Naive B cell (primary cell): Measurements from ENCODE around the gene ACSF3. TPM values are rescaled to one million over a fixed set of nuclear protein-coding genes. Genes with fewer than 3 reads are reported as not detected.

Experiments
- ATAC-seq, 2 donors: fragments of 150-1000 bp; cut with Tn5 transposase; 2 replicates each; pipeline ENCODE4 v1.10.0; 2021; ENCODE audit warnings: low read depth in 2 of 2, mild to moderate bottlenecking in 2 of 2, moderate library complexity in 2 of 2
- DNase-seq: peaks from one replicate; pipeline ENCODE4 v3.0.0; 2022
- H3K27ac Mint-ChIP-seq, 6 donors: one replicate each; pipeline ENCODE4 v1.8.0; 2020 to 2022; ENCODE audit warnings: mild to moderate bottlenecking in 6 of 6, mixed read lengths in 6 of 6, moderate library complexity in 5 of 6, inconsistent platforms in 2 of 6
- H3K27me3 Mint-ChIP-seq, 3 donors: one replicate each; pipeline ENCODE4 v1.8.0; 2021 to 2022; ENCODE audit warnings: mixed read lengths in 3 of 3, mild to moderate bottlenecking in 1 of 3
- H3K36me3 Mint-ChIP-seq, 2 donors: one replicate each; pipeline ENCODE4 v1.8.0; 2020 to 2022; ENCODE audit warnings: mixed read lengths in 2 of 2, inconsistent platforms in 1 of 2, mild to moderate bottlenecking in 1 of 2
- H3K4me1 Mint-ChIP-seq, 3 donors: one replicate each; pipeline ENCODE4 v1.8.0; 2020 to 2022; ENCODE audit warnings: mixed read lengths in 3 of 3, inconsistent platforms in 1 of 3, mild to moderate bottlenecking in 1 of 3, moderate library complexity in 1 of 3
- H3K4me3 Mint-ChIP-seq, 8 donors: one replicate each; pipeline ENCODE4 v1.8.0; 2020 to 2022; ENCODE audit warnings: mild to moderate bottlenecking in 8 of 8, mixed read lengths in 8 of 8, moderate library complexity in 8 of 8, inconsistent platforms in 2 of 8
- H3K9me3 Mint-ChIP-seq, 7 donors: one replicate each; pipeline ENCODE4 v1.8.0; 2020 to 2022; ENCODE audit warnings: mixed read lengths in 7 of 7, mild to moderate bottlenecking in 5 of 7, inconsistent platforms in 2 of 7, moderate library complexity in 1 of 7
- polyA plus RNA-seq, 6 donors: library from polyadenylated mRNA; unstranded; fragments of 300-500 nt; fragmentation: Illumina TruSeq; gene quantifications; one replicate each; pipeline ENCODE4 v1.2.3, GENCODE V29; 2021; ENCODE audit warnings: low read depth in 6 of 6

Gene ACSF3
- polyA plus RNA-seq, 6 donors from 2014 or later: 30.0 to 43.6 (median 33.9) TPM

DNA sequence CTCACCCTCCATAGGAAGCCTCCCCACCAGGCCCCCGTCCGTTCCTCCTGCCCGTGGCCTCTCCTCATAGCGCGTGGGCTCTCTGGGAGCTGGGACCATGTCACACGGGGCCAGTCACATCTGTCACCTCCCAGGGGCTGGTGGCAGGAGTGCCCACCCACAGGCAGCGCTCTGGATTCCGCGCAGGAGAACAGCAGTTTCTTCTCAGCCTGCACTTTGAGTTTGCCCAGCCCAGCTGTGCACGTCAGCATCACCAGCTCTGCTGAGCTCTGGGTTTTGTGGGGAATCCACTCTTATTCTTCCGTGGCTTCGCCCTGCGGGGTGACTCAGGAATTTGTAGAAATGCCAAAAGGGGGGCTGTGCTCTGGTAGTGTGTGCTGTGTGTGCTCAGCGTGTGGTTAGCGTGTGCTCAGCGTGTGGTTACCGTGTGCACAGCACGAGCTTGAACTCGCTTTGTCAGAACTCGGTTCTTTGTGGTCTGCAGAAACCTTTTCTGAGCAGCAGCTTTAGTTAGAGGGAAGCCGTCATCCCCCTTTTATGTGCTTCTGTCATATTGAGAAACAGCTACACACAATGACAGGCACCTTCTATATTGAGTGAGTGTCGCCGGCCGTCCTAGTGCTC lies 3.2 kb downstream of the ACSF3 start:
- peak overlapping the region; percentile 42 to 96 (median 75) for H3K4me3 Mint-ChIP-seq

DNA sequence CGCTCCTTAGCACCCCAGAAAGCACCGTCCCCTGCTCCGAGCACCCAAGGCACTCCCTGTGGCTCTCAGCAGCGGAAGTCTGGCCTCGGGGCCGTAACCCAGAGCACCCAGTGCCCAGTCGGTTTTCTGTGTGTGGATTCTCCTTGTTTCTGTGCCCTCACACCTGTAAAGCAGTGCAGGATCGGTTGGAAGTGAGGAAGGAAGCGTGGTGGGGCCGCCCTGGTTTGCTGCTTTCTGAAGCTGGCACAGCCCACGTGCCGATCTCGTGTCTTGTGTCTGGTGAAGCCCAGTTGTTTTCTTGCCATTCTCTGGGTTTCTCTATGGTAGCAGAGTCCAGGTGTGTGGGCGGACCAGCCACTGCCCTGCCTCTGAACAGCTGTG lies 3.7 kb downstream of the ACSF3 start:
- Mint-ChIP-seq H3K36me3 (peaks cover 5 to 8% of the 10 kb centered on the region in 2 donors), H3K27me3 (peaks cover 0 to 1% (median 0%) of the 10 kb centered on the region in 3 donors), H3K9me3 (no peaks in the 10 kb centered on the region), H3K27ac (peak overlapping the region; percentile 30 to 97 (median 94)), H3K4me1 (peaks cover 46 to 65% (median 54%) of the 10 kb centered on the region in 3 donors), H3K4me3 (peak overlapping the region; percentile 42 to 91 (median 75))
- ATAC-seq (no peak), DNase-seq (no peak)

More for the DNA sequence above, 3.2 kb downstream of the ACSF3 start:
- Mint-ChIP-seq H3K27ac (peak overlapping the region in 5 of 6 donors; percentile 30 to 96 (median 90)), H3K4me1 (peaks cover 46 to 68% (median 54%) of the 10 kb centered on the region in 3 donors), H3K36me3 (peaks cover 5 to 8% of the 10 kb centered on the region in 2 donors), H3K27me3 (peaks cover 0 to 6% (median 5%) of the 10 kb centered on the region in 3 donors), H3K9me3 (no peaks in the 10 kb centered on the region)
- no peak for ATAC-seq
- no peak for DNase-seq

DNA sequence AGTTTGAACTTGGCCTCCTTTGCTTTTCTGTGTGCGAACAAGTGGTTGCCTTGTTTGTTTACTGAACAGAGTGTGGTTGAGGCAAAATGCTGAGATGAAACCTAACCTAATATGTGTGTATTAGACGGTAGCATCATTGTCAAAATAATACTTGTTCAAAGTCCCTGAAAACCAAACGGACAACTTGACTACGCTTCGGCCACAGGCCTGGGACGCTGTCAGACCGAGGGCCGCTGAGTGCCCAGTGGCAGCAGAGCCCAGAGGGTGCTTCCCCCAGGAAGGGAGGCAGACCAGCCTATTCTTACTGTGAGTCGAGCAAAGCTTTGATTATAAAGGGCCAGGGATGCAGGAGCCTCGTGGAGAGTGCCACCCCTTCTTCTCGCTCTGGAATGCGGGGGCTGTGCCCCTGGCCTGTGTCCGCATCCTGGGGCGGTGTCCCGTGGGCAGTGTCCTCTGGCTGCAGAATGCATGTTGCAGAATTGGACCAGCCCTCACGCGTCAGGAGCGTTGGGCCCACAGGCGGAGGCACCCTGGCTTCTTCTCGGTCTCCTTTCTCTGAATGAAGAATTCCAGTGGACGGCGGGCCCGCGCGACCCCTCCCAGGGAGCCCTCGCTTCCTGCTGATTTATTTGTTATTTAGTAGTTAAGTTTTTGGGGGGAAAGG lies 5.2 kb downstream of the ACSF3 start:
- peak overlapping the region; percentile 43 to 91 (median 76) for H3K4me3 Mint-ChIP-seq
- DNase-seq: no peak
- ATAC-seq: no peak
- H3K27me3 Mint-ChIP-seq: no peaks in the 10 kb centered on the region
- peaks cover 46 to 62% (median 54%) of the 10 kb centered on the region in 3 donors for H3K4me1 Mint-ChIP-seq
- peak overlapping the region in 5 of 6 donors; percentile 90 to 97 (median 95) for H3K27ac Mint-ChIP-seq
- peaks cover 13 to 17% of the 10 kb centered on the region in 2 donors for H3K36me3 Mint-ChIP-seq
- H3K9me3 Mint-ChIP-seq: no peaks in the 10 kb centered on the region

DNA sequence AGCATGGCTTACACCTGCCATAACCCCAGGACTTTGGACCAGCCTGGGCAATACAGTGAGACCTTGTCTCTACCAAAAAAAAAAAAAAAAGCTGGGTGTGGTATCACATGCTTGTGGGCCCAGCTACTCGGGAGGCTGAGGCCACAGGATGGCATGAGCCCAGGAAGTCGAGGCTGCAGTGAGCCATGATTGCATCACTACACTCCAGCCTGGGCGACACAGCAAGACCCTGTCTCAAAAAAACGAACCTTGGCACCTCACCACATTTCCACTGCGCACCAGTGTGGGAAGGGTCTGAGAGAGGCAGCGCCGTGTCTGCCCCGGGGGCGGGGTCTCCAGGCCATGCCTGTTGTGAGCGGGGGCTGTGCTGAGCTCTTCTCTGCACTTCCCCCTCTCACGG lies 6.3 kb downstream of the ACSF3 start:
- Mint-ChIP-seq H3K27me3 (no peaks in the 10 kb centered on the region), H3K4me3 (no peak overlapping the region), H3K4me1 (peaks cover 37 to 54% (median 44%) of the 10 kb centered on the region in 3 donors), H3K36me3 (peaks cover 13 to 20% of the 10 kb centered on the region in 2 donors), H3K9me3 (no peaks in the 10 kb centered on the region), H3K27ac (peak overlapping the region in 3 of 6 donors; percentile 49 to 90 (median 78))
- DNase-seq (no peak), ATAC-seq (no peak)

DNA sequence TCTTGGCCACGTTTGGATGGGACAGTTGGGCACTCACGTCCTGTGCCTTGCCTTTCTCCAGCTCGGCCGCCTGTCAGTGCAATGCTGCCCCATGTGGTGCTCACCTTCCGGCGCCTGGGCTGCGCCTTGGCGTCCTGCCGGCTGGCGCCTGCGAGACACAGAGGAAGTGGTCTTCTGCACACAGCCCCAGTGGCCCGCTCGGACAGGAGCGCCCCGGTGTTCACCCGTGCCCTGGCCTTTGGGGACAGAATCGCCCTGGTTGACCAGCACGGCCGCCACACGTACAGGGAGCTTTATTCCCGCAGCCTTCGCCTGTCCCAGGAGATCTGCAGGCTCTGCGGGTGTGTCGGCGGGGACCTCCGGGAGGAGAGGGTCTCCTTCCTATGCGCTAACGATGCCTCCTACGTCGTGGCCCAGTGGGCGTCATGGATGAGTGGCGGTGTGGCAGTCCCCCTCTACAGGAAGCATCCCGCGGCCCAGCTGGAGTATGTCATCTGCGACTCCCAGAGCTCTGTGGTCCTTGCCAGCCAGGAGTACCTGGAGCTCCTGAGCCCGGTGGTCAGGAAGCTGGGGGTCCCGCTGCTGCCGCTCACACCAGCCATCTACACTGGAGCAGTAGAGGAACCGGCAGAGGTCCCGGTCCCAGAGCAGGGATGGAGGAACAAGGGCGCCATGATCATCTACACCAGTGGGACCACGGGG lies 7.1 kb downstream of the ACSF3 start:
- ATAC-seq: no peak

DNA sequence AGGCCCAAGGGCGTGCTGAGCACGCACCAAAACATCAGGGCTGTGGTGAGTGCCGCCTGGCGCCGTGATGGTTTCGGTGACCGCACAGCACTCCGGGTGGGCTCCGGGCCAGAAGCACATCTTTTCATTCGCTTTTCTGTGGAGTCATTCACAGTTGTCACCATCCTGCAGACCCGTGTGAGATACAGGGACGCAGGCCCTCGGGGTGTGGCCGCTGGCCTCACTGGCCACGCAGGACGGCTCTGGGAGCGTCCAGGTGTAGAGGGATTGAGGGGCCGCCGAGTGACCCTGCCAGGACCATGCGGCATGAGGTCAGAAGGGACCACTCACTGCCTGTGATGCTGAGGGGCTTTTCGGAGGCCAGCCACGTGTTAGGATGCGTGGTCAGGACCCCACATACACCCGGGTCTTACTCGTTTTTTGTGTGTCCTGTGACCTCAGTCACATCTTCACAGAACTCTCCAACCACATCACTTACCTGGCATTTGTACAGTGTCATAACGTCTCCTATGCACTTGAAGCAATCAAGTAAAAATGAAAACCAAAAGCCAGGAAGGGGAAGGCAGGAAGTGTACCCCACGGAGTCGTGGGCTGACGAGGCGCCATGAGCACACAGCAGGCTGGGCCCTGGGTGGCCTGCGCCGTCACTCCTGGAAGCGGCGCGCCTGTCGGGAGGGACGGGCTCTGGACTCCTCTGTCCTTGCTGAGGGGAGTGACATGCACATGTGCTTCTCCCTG lies 7.8 kb downstream of the ACSF3 start:
- Mint-ChIP-seq H3K36me3 (peaks cover 13 to 27% of the 10 kb centered on the region in 2 donors), H3K27ac (no peak overlapping the region), H3K4me1 (peaks cover 27 to 39% (median 32%) of the 10 kb centered on the region in 3 donors), H3K4me3 (peak overlapping the region in 1 of 8 donors; percentile 47), H3K9me3 (no peaks in the 10 kb centered on the region), H3K27me3 (no peaks in the 10 kb centered on the region)
- DNase-seq: no peak
- no peak for ATAC-seq

More for the DNA sequence above, 7.1 kb downstream of the ACSF3 start:
- Mint-ChIP-seq H3K4me1 (peaks cover 33 to 47% (median 39%) of the 10 kb centered on the region in 3 donors), H3K9me3 (no peaks in the 10 kb centered on the region), H3K27me3 (no peaks in the 10 kb centered on the region), H3K36me3 (peaks cover 13 to 25% of the 10 kb centered on the region in 2 donors), H3K27ac (no peak overlapping the region), H3K4me3 (peak overlapping the region in 3 of 8 donors; percentile 6 to 47 (median 31))
- no peak for DNase-seq

DNA sequence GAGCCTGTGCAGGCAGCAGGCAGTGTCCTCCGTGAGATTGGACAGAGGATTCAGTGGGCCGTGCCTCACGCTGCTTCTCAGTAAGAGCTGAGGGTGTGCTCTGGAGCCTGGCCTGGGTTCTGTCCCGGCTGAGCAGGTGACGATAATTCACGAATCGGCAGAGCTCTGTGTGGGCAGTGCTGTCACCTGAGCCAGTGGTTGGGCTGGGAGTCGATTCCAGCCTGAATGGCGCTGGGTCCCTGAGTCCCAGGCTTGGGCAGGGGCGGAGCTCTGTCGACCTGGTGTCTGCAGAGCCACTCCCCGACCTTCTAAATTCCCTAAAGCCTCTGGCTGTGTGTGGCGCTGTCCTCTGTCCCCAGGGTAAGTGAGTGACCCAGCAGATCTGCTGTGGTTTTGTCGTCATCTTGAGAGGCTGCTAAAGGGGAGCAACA lies 8.4 kb downstream of the ACSF3 start:
- peaks cover 24 to 34% (median 26%) of the 10 kb centered on the region in 3 donors for H3K4me1 Mint-ChIP-seq

DNA sequence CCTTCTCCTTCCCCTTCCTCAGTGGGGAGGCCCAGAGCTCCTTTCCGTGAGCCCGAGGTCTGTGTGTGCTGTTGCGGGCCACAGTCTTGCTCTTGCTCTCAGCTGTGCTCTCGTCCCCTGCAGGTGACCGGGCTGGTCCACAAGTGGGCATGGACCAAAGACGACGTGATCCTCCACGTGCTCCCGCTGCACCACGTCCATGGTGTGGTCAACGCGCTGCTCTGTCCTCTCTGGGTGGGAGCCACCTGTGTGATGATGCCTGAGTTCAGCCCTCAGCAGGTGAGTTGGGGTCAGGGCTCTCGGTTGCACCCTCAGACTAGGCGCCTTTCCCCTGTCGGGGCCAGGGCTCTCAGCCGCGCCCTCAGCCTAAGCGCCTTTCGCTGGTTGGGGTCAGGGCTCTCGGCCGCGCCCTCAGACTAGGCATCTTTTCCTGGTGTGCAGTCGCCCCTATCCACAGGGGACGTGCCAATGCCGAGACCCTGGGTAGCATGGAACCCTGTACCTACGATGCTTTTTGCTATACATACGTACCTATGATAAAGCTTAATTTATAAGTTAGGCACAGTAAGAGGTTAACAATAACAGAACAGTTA lies 8.9 kb downstream of the ACSF3 start:
- Mint-ChIP-seq H3K4me3 (peak overlapping the region in 1 of 8 donors; percentile 63), H3K27me3 (no peaks in the 10 kb centered on the region), H3K27ac (peak overlapping the region in 1 of 6 donors; percentile 33), H3K9me3 (no peaks in the 10 kb centered on the region), H3K36me3 (peaks cover 15 to 38% of the 10 kb centered on the region in 2 donors), H3K4me1 (peaks cover 24 to 28% (median 25%) of the 10 kb centered on the region in 3 donors)
- no peak for ATAC-seq
- no peak for DNase-seq

More for the DNA sequence above, 8.4 kb downstream of the ACSF3 start:
- peaks cover 13 to 33% of the 10 kb centered on the region in 2 donors for H3K36me3 Mint-ChIP-seq
- ATAC-seq (no peak), DNase-seq (no peak)
- no peak overlapping the region for H3K27ac Mint-ChIP-seq
- H3K9me3 Mint-ChIP-seq: no peaks in the 10 kb centered on the region
- H3K27me3 Mint-ChIP-seq: no peaks in the 10 kb centered on the region
- no peak overlapping the region for H3K4me3 Mint-ChIP-seq

DNA sequence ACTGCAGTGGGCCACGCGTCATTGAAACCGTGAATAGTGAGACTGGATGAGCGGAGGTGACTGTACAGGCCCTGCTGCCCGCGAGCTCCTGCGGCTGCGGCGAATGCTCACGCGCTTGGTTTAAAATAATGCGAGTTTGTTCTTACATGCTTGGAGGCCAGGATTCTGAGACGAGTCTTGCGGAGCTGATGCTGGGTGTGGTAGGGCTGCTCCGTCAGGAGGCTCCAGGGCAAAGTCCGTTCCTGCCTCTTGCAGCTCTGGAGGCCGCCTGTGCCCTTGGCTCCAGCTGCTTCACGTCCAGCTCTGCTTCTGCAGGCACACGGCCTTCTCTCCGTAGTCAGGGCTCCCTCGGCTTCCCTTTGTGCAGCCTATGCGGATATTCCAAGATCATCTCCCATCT lies 9.5 kb downstream of the ACSF3 start:
- H3K36me3 Mint-ChIP-seq: peaks cover 18 to 44% of the 10 kb centered on the region in 2 donors
- no peaks in the 10 kb centered on the region for H3K27me3 Mint-ChIP-seq
- no peaks in the 10 kb centered on the region for H3K9me3 Mint-ChIP-seq
- no peak overlapping the region for H3K4me3 Mint-ChIP-seq
- H3K27ac Mint-ChIP-seq: peak overlapping the region in 1 of 6 donors; percentile 79
- no peak for DNase-seq
- no peak for ATAC-seq
- peaks cover 23 to 24% (median 23%) of the 10 kb centered on the region in 3 donors for H3K4me1 Mint-ChIP-seq

DNA sequence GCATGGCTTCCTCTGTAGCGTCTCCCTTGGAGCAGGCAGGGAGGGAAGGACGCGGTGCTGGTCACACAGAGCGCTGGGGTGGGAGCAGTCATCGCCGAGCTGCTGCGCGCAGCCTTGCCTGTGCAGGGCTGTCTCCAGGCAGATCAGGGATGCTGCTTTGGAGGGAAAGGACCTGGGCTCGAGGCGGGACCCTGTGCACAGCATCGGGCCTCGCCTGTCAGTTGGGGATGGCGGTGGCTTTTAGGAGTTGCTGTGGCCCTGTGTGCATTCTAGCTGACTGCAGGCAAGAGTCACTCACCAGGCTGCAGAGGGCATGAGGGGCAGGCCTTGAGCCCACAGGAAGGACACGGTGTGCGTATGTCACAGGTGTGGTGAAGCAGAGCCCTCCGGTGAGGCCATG lies 10.1 kb downstream of the ACSF3 start:
- H3K27me3 Mint-ChIP-seq: no peaks in the 10 kb centered on the region
- H3K27ac Mint-ChIP-seq: peak overlapping the region in 1 of 6 donors; percentile 64
- peaks cover 18 to 50% of the 10 kb centered on the region in 2 donors for H3K36me3 Mint-ChIP-seq
- H3K4me3 Mint-ChIP-seq: peak overlapping the region in 1 of 8 donors; percentile 68
- H3K4me1 Mint-ChIP-seq: peaks cover 16 to 23% (median 23%) of the 10 kb centered on the region in 3 donors
- DNase-seq (no peak), ATAC-seq (no peak)
- H3K9me3 Mint-ChIP-seq: no peaks in the 10 kb centered on the region

DNA sequence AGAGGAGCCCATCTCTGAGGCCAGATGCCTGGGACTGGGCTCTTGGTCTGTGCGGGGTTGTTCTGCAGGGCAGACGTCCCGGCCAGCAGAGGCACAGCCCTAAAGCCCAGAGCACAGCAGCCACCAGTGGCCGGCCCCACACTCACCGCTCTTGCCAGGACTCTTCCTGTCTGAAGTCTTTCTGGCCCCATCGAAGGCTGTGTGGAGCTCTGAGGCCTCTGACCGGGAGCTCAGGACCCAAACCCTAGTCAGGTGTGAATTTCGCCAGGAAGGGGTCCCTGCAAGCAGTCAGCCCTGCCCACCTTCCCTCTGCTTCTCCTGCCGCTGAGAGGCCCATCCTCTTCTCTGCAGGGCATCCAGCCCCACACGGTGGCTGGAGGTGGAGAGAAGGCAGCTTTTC lies 10.7 kb downstream of the ACSF3 start:
- Mint-ChIP-seq H3K27ac (no peak overlapping the region), H3K4me3 (peak overlapping the region in 1 of 8 donors; percentile 68), H3K27me3 (no peaks in the 10 kb centered on the region), H3K4me1 (peaks cover 11 to 20% (median 20%) of the 10 kb centered on the region in 3 donors), H3K9me3 (no peaks in the 10 kb centered on the region), H3K36me3 (peaks cover 17 to 50% of the 10 kb centered on the region in 2 donors)
- DNase-seq (no peak), ATAC-seq (no peak)

DNA sequence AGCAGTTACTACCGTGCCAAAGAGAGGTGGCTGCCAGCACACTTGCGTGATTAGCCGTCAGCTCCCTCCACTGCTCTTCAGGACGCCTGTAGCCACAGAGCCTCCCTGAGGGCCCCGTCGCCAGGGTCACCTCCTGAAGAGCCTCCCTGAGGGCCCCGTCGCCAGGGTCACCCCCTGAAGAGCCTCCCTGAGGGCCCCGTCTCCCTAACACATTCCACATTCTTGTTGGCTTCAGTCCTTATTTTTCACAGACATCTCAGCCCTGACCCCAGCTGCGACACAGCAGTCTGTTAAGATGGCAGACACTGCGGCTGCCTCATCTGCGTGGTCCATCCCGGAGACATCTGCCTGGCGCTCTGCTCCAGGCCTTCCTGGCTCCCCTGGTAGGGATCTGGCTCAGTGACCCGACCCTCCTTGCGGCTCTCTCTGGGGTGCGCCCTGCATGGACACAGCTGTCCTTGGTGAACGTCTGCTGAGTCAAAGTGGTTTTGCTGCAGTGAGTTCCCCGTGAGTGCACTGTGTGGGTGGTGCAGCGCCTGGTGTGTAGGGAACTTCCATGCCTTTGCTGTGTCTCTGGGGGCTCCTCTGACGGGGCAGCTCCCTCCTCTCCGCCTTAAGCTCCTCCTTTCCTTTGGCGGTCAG lies 11.4 kb downstream of the ACSF3 start:
- Mint-ChIP-seq H3K9me3 (no peaks in the 10 kb centered on the region), H3K4me1 (peaks cover 4 to 14% (median 13%) of the 10 kb centered on the region in 3 donors), H3K27me3 (no peaks in the 10 kb centered on the region), H3K36me3 (peaks cover 13 to 42% of the 10 kb centered on the region in 2 donors), H3K4me3 (no peak overlapping the region), H3K27ac (peak overlapping the region in 2 of 6 donors; percentile 58 to 63)
- no peak for ATAC-seq
- no peak for DNase-seq
